ENCODE data around the gene ALDH4A1. TPM values are rescaled to one million over a fixed set of nuclear protein-coding genes. Genes with fewer than 3 reads are reported as not detected.

ALDH4A1 gene
- total RNA-seq, 1 donor from 2014 or later: 21.8 TPM

GRCh38 chr1:18940303-18941020 lies 38.1 kb upstream of the ALDH4A1 start:
- Mint-ChIP-seq H3K9me3 (no peaks in the 10 kb centered on the region), H3K27ac (peak overlapping the region; percentile 74), H3K36me3 (no peaks in the 10 kb centered on the region), H3K27me3 (ENCODE audit: insufficient read depth, low read depth) (peaks cover 7% of the 10 kb centered on the region), H3K4me1 (peaks cover 51% of the 10 kb centered on the region), H3K4me3 (no peak overlapping the region)
- H2AFZ ChIP-seq (replicated peaks): no peak overlapping the region
- peaks cover 31% of the 10 kb centered on the region for H3K4me1 ChIP-seq
- H3K79me2 ChIP-seq (ENCODE audit: low read depth): no peaks in the 10 kb centered on the region
- peaks cover 14% of the 10 kb centered on the region for H3F3A ChIP-seq (ENCODE audit: low read depth)
- no peaks in the 10 kb centered on the region for H3K36me3 ChIP-seq
- no peaks in the 10 kb centered on the region for H3K27me3 ChIP-seq
- no peak overlapping the region for H3K4me2 ChIP-seq
- TF ChIP-seq EZH2 (IDR thresholded peaks at IDR 0.05): no peak
- H4K20me1 ChIP-seq (ENCODE audit: low read depth): peaks cover 5% of the 10 kb centered on the region
- H3K9ac ChIP-seq: no peak overlapping the region
- H3K4me3 ChIP-seq: no peak overlapping the region
- no peak for DNase-seq (ENCODE audit: low spot score)
- H3K27ac ChIP-seq: no peak overlapping the region
- no peaks in the 10 kb centered on the region for H3K9me3 ChIP-seq (ENCODE audit: low read depth)

DNA sequence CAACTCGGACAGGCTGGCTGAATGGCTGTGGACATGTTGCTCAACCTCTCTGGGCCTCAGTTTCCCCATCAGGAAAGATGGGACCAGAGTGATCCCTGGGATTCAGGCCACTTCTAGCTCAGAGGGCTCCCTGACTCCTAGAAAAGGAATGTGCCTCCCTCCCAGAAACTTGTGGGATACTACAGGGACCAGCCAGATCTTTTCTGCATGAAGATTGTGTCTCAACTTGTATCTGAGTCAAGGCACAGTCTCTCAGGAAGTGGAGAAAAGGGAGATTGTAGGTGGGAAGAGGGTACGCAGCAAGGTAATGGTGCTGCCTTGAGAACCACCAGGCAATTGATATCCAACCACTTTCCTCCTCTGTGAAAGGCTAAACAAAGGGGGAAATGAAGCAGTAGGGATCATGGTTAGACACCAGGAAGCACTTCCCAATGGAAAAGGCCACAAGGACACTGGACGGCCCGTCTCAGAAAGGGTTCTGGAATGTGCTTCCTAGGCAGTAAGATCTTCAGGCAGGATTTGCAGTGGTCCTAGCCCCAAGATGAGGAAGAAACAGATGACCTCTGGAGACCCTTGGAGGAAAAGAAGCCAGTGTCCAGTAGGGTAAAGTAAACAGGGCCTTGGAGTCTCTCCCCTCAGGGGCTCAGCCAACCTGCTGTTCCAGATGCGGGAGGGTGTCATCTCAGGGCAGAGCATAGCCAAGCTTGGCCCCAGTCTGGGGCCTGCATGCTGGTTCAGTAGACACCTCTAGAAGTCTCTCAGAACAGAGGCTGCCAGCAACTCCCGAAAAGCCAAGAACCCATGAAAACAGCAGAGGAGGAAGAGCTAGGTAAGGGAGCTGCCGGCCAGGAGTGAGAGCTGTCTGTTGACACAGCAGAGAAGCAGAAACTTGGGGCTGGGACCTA lies 37.3 kb upstream of the ALDH4A1 start:
- no peak overlapping the region for H3K27ac ChIP-seq
- no peak for TF ChIP-seq CTCF (IDR thresholded peaks at IDR 0.05)
- no peak for TF ChIP-seq EZH2phosphoT487 (IDR thresholded peaks at IDR 0.05)
- H3K27me3 ChIP-seq: no peaks in the 10 kb centered on the region
- no peaks in the 10 kb centered on the region for H3K9me3 ChIP-seq (ENCODE audit: low read depth)
- no peaks in the 10 kb centered on the region for H3K36me3 ChIP-seq
- H4K20me1 ChIP-seq (ENCODE audit: low read depth): peaks cover 5% of the 10 kb centered on the region
- no peak overlapping the region for H3K9ac ChIP-seq
- peak overlapping the region; percentile 29 for H3K27ac Mint-ChIP-seq
- H2AFZ ChIP-seq (replicated peaks): no peak overlapping the region
- no peak for DNase-seq (ENCODE audit: low spot score)
- peaks cover 14% of the 10 kb centered on the region for H3F3A ChIP-seq (ENCODE audit: low read depth)
- no peak overlapping the region for H3K4me3 Mint-ChIP-seq
- H3K79me2 ChIP-seq (ENCODE audit: low read depth): no peaks in the 10 kb centered on the region
- no peaks in the 10 kb centered on the region for H3K9me3 Mint-ChIP-seq
- H3K4me3 ChIP-seq: no peak overlapping the region
- H3K27me3 Mint-ChIP-seq (ENCODE audit: insufficient read depth, low read depth): peaks cover 7% of the 10 kb centered on the region
- no peak overlapping the region for H3K4me2 ChIP-seq
- no peaks in the 10 kb centered on the region for H3K36me3 Mint-ChIP-seq
- peaks cover 49% of the 10 kb centered on the region for H3K4me1 Mint-ChIP-seq
- peaks cover 26% of the 10 kb centered on the region for H3K4me1 ChIP-seq

GRCh38 chr1:18938707-18939070 lies 36.3 kb upstream of the ALDH4A1 start:
- Histone ChIP-seq H3K27ac (no peak overlapping the region), H3K36me3 (no peaks in the 10 kb centered on the region), H3K79me2 (ENCODE audit: low read depth) (no peaks in the 10 kb centered on the region), H3K9me3 (ENCODE audit: low read depth) (no peaks in the 10 kb centered on the region), H3K4me1 (peaks cover 26% of the 10 kb centered on the region), H3K4me3 (no peak overlapping the region), H3K4me2 (peak overlapping the region; percentile 13), H4K20me1 (ENCODE audit: low read depth) (peaks cover 5% of the 10 kb centered on the region), H3K27me3 (no peaks in the 10 kb centered on the region), H3K9ac (no peak overlapping the region), H3F3A (ENCODE audit: low read depth) (peaks cover 14% of the 10 kb centered on the region), H2AFZ (replicated peaks) (no peak overlapping the region)
- no peak for TF ChIP-seq EZH2 (IDR thresholded peaks at IDR 0.05)
- TF ChIP-seq EZH2phosphoT487 (IDR thresholded peaks at IDR 0.05): no peak
- TF ChIP-seq CTCF (IDR thresholded peaks at IDR 0.05): no peak
- Mint-ChIP-seq H3K36me3 (no peaks in the 10 kb centered on the region), H3K27me3 (ENCODE audit: insufficient read depth, low read depth) (peaks cover 5% of the 10 kb centered on the region), H3K4me1 (peaks cover 44% of the 10 kb centered on the region), H3K9me3 (no peaks in the 10 kb centered on the region), H3K27ac (no peak overlapping the region), H3K4me3 (no peak overlapping the region)
- no peak for DNase-seq (ENCODE audit: low spot score)
